IMR-90 (cell line): ENCODE data around the gene OSCP1. TPM values are rescaled to one million over a fixed set of nuclear protein-coding genes. Genes with fewer than 3 reads are reported as not detected.

Experiments
- ATAC-seq: fragments of 200-7000 bp; cut with Tn5 transposase; 2 replicates; pipeline ENCODE4 v1.9.1; 2020; ENCODE audit warnings: low read depth, mild to moderate bottlenecking, moderate library complexity
- BruUV-seq: library from RNA; stranded (reverse); fragments of 400-500 nt; replicated peaks from 2 replicates; lab custom pipeline; 2021; lab: Mats Ljungman, UMichigan
- CTCF ChIA-PET: fragments of 300-600 bp; formaldehyde crosslinking; extraction: SDS; loops from one replicate; lab custom pipeline; 2021; ENCODE audit warnings: antibody characterized with exemption; lab: Yijun Ruan, JAX
- POLR2A ChIA-PET: fragments of 300-600 bp; sonication (Branson Sonifier 250); formaldehyde crosslinking; loops from one replicate; lab custom pipeline; 2022; ENCODE audit warnings: antibody characterized with exemption; ENCODE audit not compliant: unreplicated experiment; lab: Charles Lee
- DNase-seq: peaks from one replicate; pipeline ENCODE4 v3.0.0; 2013
- H2AFZ ChIP-seq: replicated peaks from 2 replicates; pipeline ENCODE3; 2013; ENCODE audit warnings: low read length, mild to moderate bottlenecking; ENCODE audit not compliant: poor library complexity
- H2AK5ac ChIP-seq: 2 replicates; pipeline ENCODE4 v1.6.1; 2013; ENCODE audit warnings: low read depth, low read length, inconsistent platforms
- H2AK9ac ChIP-seq: replicated peaks from 2 replicates; pipeline ENCODE3; 2013; ENCODE audit warnings: mild to moderate bottlenecking, low read depth, low read length, moderate library complexity; ENCODE audit not compliant: poor library complexity
- H2BK120ac ChIP-seq: 2 replicates; pipeline ENCODE4 v1.6.1; 2013; ENCODE audit warnings: low read depth, low read length, inconsistent platforms
- H2BK15ac ChIP-seq: 3 replicates; pipeline ENCODE4 v1.6.1; 2013; ENCODE audit warnings: low read depth, low read length, inconsistent platforms
- H2BK20ac ChIP-seq: 2 replicates; pipeline ENCODE4 v1.6.1; 2013; ENCODE audit warnings: low read depth, mild to moderate bottlenecking, inconsistent platforms, low read length, moderate library complexity
- H2BK5ac ChIP-seq: 2 replicates; pipeline ENCODE4 v1.6.1; 2013; ENCODE audit warnings: mild to moderate bottlenecking, low read depth, low read length, inconsistent platforms; ENCODE audit not compliant: poor library complexity, severe bottlenecking
- H3K14ac ChIP-seq: replicated peaks from 2 replicates; pipeline ENCODE4 v1.6.1; 2013; ENCODE audit warnings: low read depth, low read length, inconsistent platforms
- H3K18ac ChIP-seq: 2 replicates; pipeline ENCODE4 v1.6.1; 2013; ENCODE audit warnings: low read depth, low read length, control low read depth
- H3K23ac ChIP-seq: 2 replicates; pipeline ENCODE4 v1.6.1; 2013; ENCODE audit warnings: low read depth, low read length, inconsistent platforms
- H3K27ac ChIP-seq: 2 replicates; pipeline ENCODE4 v1.5.1; 2013; ENCODE audit warnings: mild to moderate bottlenecking, control low read depth, low read length; ENCODE audit not compliant: insufficient read depth
- H3K27me3 ChIP-seq: 2 replicates; pipeline ENCODE4 v1.6.1; 2013; ENCODE audit warnings: low read length; ENCODE audit not compliant: control insufficient read depth, insufficient read depth
- H3K36me3 ChIP-seq: 2 replicates; pipeline ENCODE4 v1.6.1; 2013; ENCODE audit warnings: low read length, mixed read lengths; ENCODE audit not compliant: control insufficient read depth, insufficient read depth
- H3K4ac ChIP-seq: 2 replicates; pipeline ENCODE4 v1.6.1; 2013; ENCODE audit warnings: low read depth, low read length, inconsistent platforms
- H3K4me1 ChIP-seq: 2 replicates; pipeline ENCODE4 v1.6.1; 2013; ENCODE audit warnings: low read length, mixed read lengths; ENCODE audit not compliant: control insufficient read depth, insufficient read depth
- H3K4me2 ChIP-seq: 2 replicates; pipeline ENCODE4 v1.6.1; 2013; ENCODE audit warnings: low read depth, mild to moderate bottlenecking, control low read depth, low read length, moderate library complexity
- H3K4me3 ChIP-seq: 2 replicates; pipeline ENCODE4 v1.5.1; 2013; ENCODE audit warnings: low read depth, mild to moderate bottlenecking, control low read depth, low read length, moderate library complexity; ENCODE audit not compliant: insufficient read depth
- H3K56ac ChIP-seq: 2 replicates; pipeline ENCODE4 v1.6.1; 2013; ENCODE audit warnings: low read length, inconsistent platforms; ENCODE audit not compliant: insufficient read depth; ENCODE audit errors: extremely low read depth
- H3K79me1 ChIP-seq, 2 experiments: 2 replicates each; pipeline ENCODE4 v1.6.1; 2013; ENCODE audit warnings: low read length in 2 of 2, inconsistent platforms in 1 of 2, low read depth in 1 of 2
- H3K9ac ChIP-seq: 2 replicates; pipeline ENCODE4 v1.6.1; 2013; ENCODE audit warnings: low read depth, low read length, control low read depth
- H3K9me1 ChIP-seq: 2 replicates; pipeline ENCODE4 v1.6.1; 2013; ENCODE audit warnings: low read length, inconsistent platforms; ENCODE audit not compliant: insufficient read depth
- H3K9me3 ChIP-seq: 2 replicates; pipeline ENCODE4 v1.6.1; 2013; ENCODE audit warnings: low read length; ENCODE audit not compliant: control insufficient read depth, insufficient read depth
- H4K20me1 ChIP-seq: 2 replicates; pipeline ENCODE4 v1.6.1; 2013; ENCODE audit warnings: low read length, inconsistent platforms; ENCODE audit not compliant: insufficient read depth
- H4K5ac ChIP-seq: 2 replicates; pipeline ENCODE4 v1.6.1; 2013; ENCODE audit warnings: mild to moderate bottlenecking, low read depth, low read length, control low read depth
- H4K8ac ChIP-seq, 2 experiments: 2 replicates each; pipeline ENCODE4 v1.6.1; 2013; ENCODE audit warnings: low read depth in 2 of 2, low read length in 2 of 2, control low read depth in 1 of 2, inconsistent platforms in 1 of 2
- H4K91ac ChIP-seq: 2 replicates; pipeline ENCODE4 v1.6.1; 2013; ENCODE audit warnings: low read depth, low read length, inconsistent platforms; ENCODE audit not compliant: insufficient read depth
- BHLHE40 ChIP-seq: fragments of 150-350 bp; IDR thresholded peaks from 2 replicates; pipeline ENCODE4 v1.6.1; 2016; ENCODE audit warnings: mild to moderate bottlenecking, low read depth, low read length
- CEBPB ChIP-seq: IDR thresholded peaks from 2 replicates; pipeline ENCODE4 v1.6.1; 2012; ENCODE audit warnings: low read depth, low read length, improper control_type of control experiment
- CHD1 ChIP-seq: IDR thresholded peaks from 2 replicates; pipeline ENCODE4 v1.6.1; 2012; ENCODE audit warnings: low read depth, low read length, improper control_type of control experiment
- MAFK ChIP-seq: IDR thresholded peaks from 2 replicates; pipeline ENCODE4 v1.6.1; 2012; ENCODE audit warnings: low read depth, low read length, improper control_type of control experiment
- MXI1 ChIP-seq: IDR thresholded peaks from 2 replicates; pipeline ENCODE4 v1.6.1; 2012; ENCODE audit warnings: low read depth, mild to moderate bottlenecking, low read length, moderate library complexity, borderline replicate concordance
- POLR2A ChIP-seq: IDR thresholded peaks from 2 replicates; pipeline ENCODE4 v1.6.1; 2012; ENCODE audit warnings: mild to moderate bottlenecking, low read depth, low read length
- RCOR1 ChIP-seq: IDR thresholded peaks from 2 replicates; pipeline ENCODE4 v1.6.1; 2012; ENCODE audit warnings: mild to moderate bottlenecking, low read length, improper control_type of control experiment; ENCODE audit not compliant: insufficient replicate concordance
- SMC3 ChIP-seq: fragments of 150-350 bp; IDR thresholded peaks from 2 replicates; pipeline ENCODE4 v1.6.1; 2016; ENCODE audit warnings: low read depth, mild to moderate bottlenecking, antibody characterized with exemption, low read length, moderate library complexity
- WGBS, 2 experiments: methylation state at CpG; one replicate each; pipeline versions ENCODE4 v1.1.5 to v1.1.7; 2013; ENCODE audit warnings: missing lambda C conversion rate in 2 of 2; ENCODE audit not compliant: insufficient read length in 1 of 2; ENCODE audit errors: extremely low coverage in 2 of 2; 5-methylcytosine and 5-hydroxymethylcytosine counted together
- dilution Hi-C: fragments of 300-500 bp; cut with HindIII; formaldehyde crosslinking; loops from one replicate; pipeline ENCODE4 v1.14.3; 2018; ENCODE audit warnings: low sequenced_read_pairs; ENCODE audit not compliant: unreplicated experiment
- in situ Hi-C: fragments of 300-500 bp; cut with MboI; formaldehyde crosslinking; loops from 3 replicates; pipeline ENCODE4 v1.14.3; 2019; ENCODE audit warnings: low sequenced_read_pairs, inconsistent platforms, mixed read lengths
- intact Hi-C: fragments of 100-400 bp; cut with micrococcal nuclease; formaldehyde crosslinking; loops from 2 replicates; pipeline ENCODE4 v1.10.0; 2022
- polyA plus RNA-seq, 3 experiments: library from polyadenylated mRNA; depleted of rRNA; stranded (reverse); fragments of >200 nt; gene quantifications; 2 replicates each; pipeline ENCODE4 v1.2.3, GENCODE V29; 2012; ENCODE audit warnings: low replicate concordance in 1 of 3
- total RNA-seq: library from RNA; depleted of rRNA; stranded (reverse); fragments of >200 nt; gene quantifications from 2 replicates; pipeline ENCODE4 v1.2.3, GENCODE V29; 2012
- TF ChIP-seq, protein P1 (sequence below): fragments of 150-350 bp; IDR thresholded peaks from 2 replicates; pipeline ENCODE4 v1.6.1; 2017; ENCODE audit warnings: mild to moderate bottlenecking, antibody characterized with exemption, low read length, low read depth

The OSCP1 gene
- total and polyA plus RNA-seq, 2 of the 4 experiments (the other 2 are of a cell fraction): 7.8 to 11.8 TPM

- no peak for TF ChIP-seq CEBPB
- no peak for TF ChIP-seq MXI1
- TF ChIP-seq MAFK: no peak
- no peak for TF ChIP-seq CHD1
- TF ChIP-seq, protein P1, sequence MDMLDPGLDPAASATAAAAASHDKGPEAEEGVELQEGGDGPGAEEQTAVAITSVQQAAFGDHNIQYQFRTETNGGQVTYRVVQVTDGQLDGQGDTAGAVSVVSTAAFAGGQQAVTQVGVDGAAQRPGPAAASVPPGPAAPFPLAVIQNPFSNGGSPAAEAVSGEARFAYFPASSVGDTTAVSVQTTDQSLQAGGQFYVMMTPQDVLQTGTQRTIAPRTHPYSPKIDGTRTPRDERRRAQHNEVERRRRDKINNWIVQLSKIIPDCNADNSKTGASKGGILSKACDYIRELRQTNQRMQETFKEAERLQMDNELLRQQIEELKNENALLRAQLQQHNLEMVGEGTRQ: no peak
- no peak for TF ChIP-seq RCOR1
- TF ChIP-seq BHLHE40: no peak
- no peak for TF ChIP-seq POLR2A
- TF ChIP-seq SMC3: no peak
- POLR2A ChIA-PET: no interaction called here
- intact Hi-C loops: no loop called here
- ATAC-seq: no peak
- no peak overlapping the region for H3K14ac ChIP-seq
- no peak overlapping the region for H2AK9ac ChIP-seq
- 87% methylated on average over 3 of the region's 4 CpGs; no CpG with 5 or more reads in 1 of the 2 experiments for WGBS, 2 experiments
- H4K91ac ChIP-seq: no peak overlapping the region
- no peak overlapping the region for H2BK20ac ChIP-seq
- dilution Hi-C loops: no loop called here
- DNase-seq: no peak
- no peak overlapping the region for H3K27ac ChIP-seq
- H3K9me1 ChIP-seq: no peaks in the 10 kb centered on the region
- H3K4me3 ChIP-seq: no peak overlapping the region
- H4K5ac ChIP-seq: no peak overlapping the region
- H3K4ac ChIP-seq: no peak overlapping the region
- in situ Hi-C loops: no loop called here
- no peak overlapping the region for H2BK120ac ChIP-seq
- H2BK15ac ChIP-seq: no peak overlapping the region
- H2AFZ ChIP-seq: no peak overlapping the region
- no peaks in the 10 kb centered on the region for H3K36me3 ChIP-seq
- H3K9ac ChIP-seq: no peak overlapping the region
- H4K8ac ChIP-seq: no peak overlapping the region
- H3K23ac ChIP-seq: no peak overlapping the region
- H2AK5ac ChIP-seq: no peak overlapping the region
- no peak overlapping the region for H3K18ac ChIP-seq
- no peaks in the 10 kb centered on the region for H4K20me1 ChIP-seq
- H3K79me1 ChIP-seq: peaks cover 0 to 11% of the 10 kb centered on the region in 2 experiments; a peak in 2 of 4 replicates
- H3K9me3 ChIP-seq: no peaks in the 10 kb centered on the region
- H2BK5ac ChIP-seq: no peak overlapping the region
- CTCF ChIA-PET: interaction anchor here (0.8 to 2.0 kb wide), 2 partner anchors 8 to 19 kb away, joined by 4 read pairs; no protein-coding TSS in a partner anchor
- TSS peak; percentile 18 for BruUV-seq
- H3K4me2 ChIP-seq: no peak overlapping the region
- no peaks in the 10 kb centered on the region for H3K27me3 ChIP-seq
- H3K4me1 ChIP-seq: peaks cover 2% of the 10 kb centered on the region; the same call in 1 of the 2 replicates
- no peak overlapping the region; the same call in 1 of the 2 replicates for H3K56ac ChIP-seq
Measured at GRCh38 chr1:36448530-36449056, 1.7 kb downstream of the OSCP1 start.
